ENCODE data around the gene ZNF593.

ZNF593 gene

DNA sequence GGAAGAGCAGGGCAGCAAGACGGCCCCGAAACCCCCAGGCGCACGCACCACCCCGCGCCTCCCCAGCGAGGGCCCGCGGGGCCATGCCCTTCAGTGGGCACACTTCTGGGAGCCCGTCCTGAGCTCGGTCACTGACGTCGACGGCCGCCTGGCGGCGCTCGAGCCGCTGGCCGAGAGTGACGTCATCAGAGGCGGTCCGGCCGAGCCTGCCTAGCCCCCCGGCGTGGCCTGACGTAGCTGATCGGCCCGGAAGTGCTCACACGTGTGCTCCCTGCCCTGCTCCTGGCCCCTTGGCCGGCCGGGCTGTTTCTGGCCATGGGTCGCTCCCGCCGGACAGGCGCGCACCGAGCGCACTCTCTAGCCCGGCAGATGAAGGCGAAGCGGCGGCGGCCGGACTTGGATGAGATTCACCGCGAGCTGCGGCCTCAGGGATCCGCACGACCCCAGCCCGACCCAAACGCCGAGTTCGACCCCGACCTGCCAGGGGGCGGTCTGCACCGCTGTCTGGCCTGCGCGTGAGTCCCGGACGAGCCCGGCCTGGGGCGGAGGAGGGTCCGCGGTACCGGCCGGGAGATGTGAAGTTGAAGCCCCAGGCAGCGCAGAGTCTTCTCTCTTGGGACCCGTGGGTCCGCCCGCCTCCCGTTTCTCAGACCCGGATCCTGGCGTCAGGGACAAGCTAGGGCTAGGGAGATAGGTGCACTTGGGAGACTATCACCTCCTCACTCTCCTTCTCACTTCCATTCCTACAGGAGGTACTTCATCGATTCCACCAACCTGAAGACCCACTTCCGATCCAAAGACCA lies at the start of gene ZNF593:
ZNF593 (plus strand) TSS at position 240 of the 803 bp plus-strand sequence; CDS start at position 316, 76 bp downstream.
- TF ChIP-seq POLR2A (IDR thresholded peaks at IDR 0.05; ENCODE audit: low read length) (peak; percentile 70), GATA1 (IDR thresholded peaks at IDR 0.05; ENCODE audit: low read depth, low read length) (no peak)
- DNase-seq: peak; percentile 95 to 97

DNA sequence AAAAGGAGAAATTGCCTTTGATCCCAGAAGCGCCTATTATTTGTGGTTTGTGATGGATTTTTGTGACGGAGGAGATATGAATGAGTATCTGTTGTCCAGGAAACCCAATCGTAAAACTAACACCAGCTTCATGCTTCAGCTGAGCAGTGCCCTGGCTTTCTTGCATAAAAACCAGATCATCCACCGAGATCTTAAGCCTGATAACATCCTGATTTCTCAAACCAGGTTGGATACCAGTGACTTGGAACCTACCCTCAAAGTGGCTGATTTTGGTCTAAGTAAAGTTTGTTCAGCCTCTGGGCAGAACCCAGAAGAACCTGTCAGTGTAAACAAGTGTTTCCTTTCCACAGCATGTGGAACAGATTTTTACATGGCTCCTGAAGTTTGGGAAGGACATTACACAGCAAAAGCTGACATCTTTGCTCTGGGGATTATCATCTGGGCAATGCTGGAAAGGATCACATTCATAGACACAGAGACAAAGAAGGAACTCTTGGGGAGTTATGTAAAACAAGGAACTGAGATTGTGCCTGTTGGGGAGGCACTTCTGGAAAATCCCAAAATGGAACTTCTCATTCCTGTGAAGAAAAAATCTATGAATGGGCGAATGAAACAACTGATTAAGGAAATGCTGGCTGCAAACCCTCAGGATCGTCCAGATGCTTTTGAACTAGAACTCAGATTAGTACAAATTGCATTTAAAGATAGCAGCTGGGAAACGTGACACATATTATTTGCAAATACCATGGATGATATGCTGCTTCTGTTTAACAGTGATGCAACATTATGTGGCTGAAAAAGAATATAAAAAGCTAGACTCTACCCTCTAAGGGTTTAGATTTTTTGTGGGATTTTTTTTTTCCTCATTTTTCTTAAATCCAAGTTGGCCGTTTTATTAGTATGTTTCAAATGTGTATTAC lies 47.6 kb upstream of the ZNF593 start:
- peak; percentile 89 for DNase-seq
- TF ChIP-seq GATA1 (IDR thresholded peaks at IDR 0.05; ENCODE audit: low read depth, low read length): no peak
- TF ChIP-seq POLR2A (IDR thresholded peaks at IDR 0.05; ENCODE audit: low read length): no peak

DNA sequence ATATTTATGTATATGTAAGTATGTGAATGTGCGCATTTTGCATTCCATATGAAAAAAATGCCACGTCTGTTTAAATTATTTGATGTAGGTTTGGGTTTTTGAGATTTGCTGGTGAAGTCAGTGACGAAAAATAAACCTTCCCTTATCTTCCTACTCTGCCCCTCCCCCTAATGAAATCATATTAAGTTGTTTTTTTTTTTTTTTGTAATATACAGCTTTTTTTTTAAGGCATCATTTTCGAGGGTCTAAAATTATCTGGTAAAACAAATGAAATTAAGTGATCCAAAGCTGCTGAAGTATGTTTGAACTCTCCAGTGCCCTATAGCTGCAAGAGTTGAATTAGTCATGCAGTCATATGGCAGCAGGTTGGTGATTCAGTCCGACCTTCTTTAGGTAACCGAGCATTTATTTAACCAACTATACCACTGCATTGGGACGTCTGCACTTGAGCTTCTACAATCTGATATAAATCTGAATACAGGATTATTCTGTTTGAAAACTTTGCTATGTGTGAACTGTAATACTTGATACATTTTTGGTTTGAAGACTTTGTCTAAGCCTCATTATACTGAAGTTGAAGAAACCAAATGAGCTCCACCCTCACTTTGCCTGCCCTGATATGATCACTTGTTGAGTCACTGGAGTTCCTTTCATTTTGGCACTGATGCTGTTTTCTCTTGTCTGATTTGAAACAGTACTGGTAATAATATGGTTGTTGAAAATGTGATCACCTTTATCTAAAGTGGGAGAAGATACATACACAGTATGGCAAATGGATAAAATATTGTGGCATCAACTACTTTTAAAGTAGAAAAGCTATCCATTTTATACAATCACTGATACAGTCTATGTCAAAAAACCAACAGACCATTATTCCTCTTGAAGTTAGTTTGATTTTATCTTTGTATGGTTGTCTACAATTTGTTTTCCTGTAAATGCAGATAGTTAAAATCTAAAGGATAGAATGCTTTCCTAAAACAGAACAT lies 46.4 kb upstream of the ZNF593 start:
- DNase-seq: peak; percentile 93
- TF ChIP-seq GATA1 (IDR thresholded peaks at IDR 0.05; ENCODE audit: low read depth, low read length) (peak; percentile 19), POLR2A (IDR thresholded peaks at IDR 0.05; ENCODE audit: low read length) (peak; percentile 65)

DNA sequence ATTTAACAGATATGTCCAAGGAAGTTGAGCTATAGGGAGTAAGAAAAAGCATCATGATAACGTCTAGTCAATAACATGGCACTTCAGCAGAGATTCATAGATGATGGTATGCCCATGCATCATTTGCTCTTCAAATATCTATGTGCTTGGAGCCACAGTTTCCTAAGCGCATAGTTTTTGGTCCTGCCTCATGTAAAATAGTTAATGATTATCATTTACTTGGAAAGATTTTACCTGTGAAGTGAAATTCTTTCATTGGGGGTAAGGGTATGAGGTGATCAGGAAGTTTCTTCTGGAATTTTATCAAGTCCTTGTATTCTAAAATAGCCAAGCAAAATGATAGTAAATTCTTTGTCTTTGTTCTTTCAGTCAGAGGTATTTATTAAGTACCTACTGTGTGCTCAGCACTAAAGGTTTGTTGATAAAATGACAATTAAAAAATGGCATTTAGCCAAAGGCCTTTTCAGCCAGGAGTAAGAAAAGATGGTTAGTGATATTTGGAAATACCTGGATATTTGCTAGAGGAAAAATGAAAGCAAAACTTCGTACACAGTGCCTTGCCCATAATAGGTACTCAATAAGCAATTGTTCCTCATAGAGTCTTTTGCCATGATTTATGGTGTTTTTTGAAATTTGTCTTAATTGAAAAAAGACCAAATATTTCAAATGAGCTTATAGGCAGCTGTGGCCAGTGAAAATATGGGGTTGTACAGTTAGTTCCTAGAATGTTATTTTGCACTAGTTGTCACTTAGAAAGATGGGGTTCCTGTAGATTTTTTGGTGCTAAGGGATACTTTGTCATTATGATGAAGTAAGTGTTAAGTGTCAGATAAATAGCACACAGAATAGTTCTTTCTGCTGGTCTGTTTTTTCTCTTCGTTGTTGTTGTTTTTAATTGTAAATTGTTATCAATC lies 45.0 kb upstream of the ZNF593 start:
- peak in 1 of 2 experiments; percentile 72 for DNase-seq
- TF ChIP-seq POLR2A (IDR thresholded peaks at IDR 0.05; ENCODE audit: low read length) (no peak), GATA1 (IDR thresholded peaks at IDR 0.05; ENCODE audit: low read depth, low read length) (no peak)

DNA sequence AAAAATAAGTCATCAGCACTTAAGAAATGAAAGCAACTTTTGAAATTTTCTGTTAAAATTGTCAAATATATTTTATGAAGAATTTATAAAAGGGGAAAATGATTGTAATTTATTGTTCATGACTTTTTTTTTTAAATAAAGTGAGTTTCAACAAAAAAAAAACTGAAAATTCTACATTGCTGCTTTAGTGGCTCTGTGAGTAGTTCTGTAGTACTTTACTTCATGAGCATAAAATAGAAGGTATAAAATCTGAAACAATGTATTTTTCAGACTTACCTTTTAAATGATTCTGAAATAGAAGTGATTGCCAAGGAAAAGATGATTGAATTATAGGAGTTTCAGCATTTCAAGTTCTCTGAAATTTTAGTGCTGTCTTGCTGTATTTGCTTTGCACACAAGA lies 44.3 kb upstream of the ZNF593 start:
- peak in 1 of 2 experiments; percentile 75 for DNase-seq

DNA sequence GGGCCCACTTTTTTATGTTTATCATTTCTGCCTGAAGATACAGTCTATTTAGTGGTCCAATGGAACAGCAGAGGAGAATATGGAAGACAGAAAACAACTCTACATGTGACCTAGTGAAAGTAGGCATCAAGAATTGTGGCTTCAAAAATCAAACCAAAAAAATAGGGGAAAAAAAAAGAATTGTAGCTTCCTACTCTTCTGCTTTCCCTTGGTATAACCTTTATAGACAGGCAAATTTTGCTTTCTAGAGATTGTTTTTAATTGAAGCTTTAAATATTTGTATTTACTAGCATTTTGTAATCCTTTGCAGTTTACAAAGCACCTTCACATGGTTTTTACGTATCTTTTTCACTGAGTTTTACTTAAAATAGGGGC lies 43.8 kb upstream of the ZNF593 start:
- TF ChIP-seq POLR2A (IDR thresholded peaks at IDR 0.05; ENCODE audit: low read length) (no peak), GATA1 (IDR thresholded peaks at IDR 0.05; ENCODE audit: low read depth, low read length) (no peak)
- DNase-seq: no peak

More for the DNA sequence above, 44.3 kb upstream of the ZNF593 start:
- no peak for TF ChIP-seq POLR2A (IDR thresholded peaks at IDR 0.05; ENCODE audit: low read length)

DNA sequence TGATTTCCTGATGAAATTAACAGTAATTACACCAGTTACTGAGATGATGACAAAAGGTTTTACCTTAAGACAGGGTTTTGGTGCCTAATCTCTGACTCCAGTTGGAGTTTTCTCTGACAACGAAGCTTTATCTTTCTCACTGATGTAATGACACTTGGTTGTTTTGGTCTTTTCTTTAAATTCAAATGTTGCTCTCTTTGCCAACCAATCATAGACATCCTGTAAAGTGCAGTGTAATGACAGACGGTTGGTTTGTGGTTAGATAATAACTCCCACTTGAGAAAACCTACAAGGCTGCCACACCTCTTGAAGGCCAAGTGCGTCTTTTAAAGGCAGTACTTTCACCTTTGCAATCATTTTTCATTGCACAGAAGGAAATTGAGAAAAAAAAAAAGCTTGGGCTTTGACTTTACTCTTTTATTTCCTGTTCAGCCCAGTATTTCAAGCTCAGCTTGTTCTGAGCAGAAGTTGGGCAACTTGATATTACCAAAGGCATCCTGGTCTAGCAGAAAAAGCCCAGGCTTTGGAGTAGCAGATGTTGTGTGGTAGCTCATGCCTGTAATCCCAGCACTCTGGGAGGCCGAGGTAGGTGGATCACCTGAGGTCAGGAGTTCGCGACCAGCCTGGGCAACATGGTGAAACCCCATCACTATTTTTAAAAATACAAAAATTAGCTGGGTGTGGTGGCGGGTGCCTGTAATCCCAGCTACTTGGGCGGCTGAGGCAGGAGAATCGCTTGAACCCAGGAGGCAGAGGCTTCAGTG lies 43.2 kb upstream of the ZNF593 start:
- DNase-seq: peak; percentile 95 to 99
- no peak for TF ChIP-seq GATA1 (IDR thresholded peaks at IDR 0.05; ENCODE audit: low read depth, low read length)
- peak; percentile 96 for TF ChIP-seq POLR2A (IDR thresholded peaks at IDR 0.05; ENCODE audit: low read length)

DNA sequence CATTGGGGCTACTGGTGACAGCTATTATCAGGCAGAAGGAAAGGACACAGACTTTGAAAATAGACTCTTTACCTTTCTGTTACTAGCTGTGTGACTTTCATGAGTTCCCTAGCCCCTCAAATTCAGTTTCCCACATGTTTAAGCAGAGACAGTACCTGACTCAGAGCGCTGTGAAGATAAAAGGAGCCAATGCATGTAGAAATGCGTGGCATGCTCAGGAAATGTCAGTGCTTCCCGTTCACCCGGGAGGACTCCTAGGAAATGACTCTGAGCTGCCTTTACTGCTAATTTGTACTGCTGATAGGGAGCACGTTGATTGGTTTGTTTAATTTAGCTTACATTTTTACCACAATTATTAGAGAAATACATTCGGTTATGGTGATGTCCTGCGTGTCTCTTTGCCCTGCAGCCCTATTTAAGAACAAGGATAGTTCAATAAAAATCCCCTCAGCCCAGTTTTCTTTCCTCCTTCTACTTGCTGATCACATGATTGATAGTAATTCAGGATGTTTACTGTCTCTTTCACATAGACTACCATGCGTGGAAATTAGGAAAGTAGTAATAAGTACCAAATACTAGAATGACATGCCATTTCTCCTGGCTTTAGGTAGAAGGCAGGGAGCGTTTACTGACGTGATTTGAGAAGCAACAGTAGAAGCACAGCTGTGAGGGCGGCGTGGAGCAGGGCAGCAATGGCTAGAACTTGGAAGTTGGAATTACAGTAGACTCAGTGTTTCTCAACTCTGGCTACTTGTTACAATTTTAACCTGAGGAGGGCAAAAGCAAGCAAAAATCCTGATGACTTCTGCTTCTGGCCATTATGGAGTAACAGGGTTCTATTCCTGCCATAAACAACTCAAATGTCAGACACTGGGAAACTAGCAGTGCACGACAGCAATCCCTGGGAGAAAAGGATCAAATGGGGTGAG lies 42.2 kb upstream of the ZNF593 start:
- peak in 1 of 2 experiments; percentile 78 for DNase-seq
- TF ChIP-seq GATA1 (IDR thresholded peaks at IDR 0.05; ENCODE audit: low read depth, low read length) (no peak), POLR2A (IDR thresholded peaks at IDR 0.05; ENCODE audit: low read length) (peak; percentile 76)

DNA sequence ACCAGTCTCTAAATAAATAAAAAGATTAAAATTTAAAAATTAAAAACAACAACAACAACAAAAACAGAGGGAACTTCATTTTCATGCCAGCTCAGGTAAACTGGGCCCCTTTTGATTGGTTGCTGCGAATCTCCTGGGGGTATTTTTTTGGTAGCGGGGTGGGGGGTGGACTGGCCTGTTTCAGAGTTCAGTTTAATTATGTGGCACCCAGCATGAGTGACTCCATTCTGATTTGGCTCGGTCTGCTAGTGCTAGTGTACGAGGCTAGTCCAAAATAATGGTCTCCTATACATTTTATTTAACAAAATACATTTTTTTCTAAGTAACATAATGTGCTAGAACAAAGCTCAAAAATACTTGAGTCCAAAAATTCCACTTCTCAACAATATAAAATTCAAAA lies 39.9 kb upstream of the ZNF593 start:
- TF ChIP-seq GATA1 (IDR thresholded peaks at IDR 0.05; ENCODE audit: low read depth, low read length) (no peak), POLR2A (IDR thresholded peaks at IDR 0.05; ENCODE audit: low read length) (no peak)
- no peak for DNase-seq

DNA sequence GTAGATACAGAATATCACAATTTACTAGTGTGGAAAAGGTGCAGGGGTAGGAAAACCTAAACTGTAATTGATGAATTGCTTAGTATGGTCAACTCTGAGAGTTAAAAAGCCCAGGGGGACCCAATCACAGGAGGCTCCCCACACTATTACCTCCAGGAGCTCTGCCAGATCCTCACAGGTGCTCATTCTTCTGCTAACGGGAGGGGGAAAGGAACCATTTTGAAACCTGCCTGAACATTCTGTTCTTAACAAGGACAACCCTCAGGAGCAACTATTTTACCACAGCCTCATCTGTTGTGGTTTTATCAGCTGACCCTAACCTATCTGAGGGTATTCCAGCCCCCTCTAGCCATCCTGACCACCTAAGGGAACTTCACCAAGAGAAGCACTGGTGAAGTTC lies 39.0 kb upstream of the ZNF593 start:
- TF ChIP-seq GATA1 (IDR thresholded peaks at IDR 0.05; ENCODE audit: low read depth, low read length): no peak
- no peak for TF ChIP-seq POLR2A (IDR thresholded peaks at IDR 0.05; ENCODE audit: low read length)
- no peak for DNase-seq

All from erythroblast (primary cell).